IMR-90 (cell line): ENCODE measurements around the gene THSD7B. TPM values are rescaled to one million over a fixed set of nuclear protein-coding genes. Genes with fewer than 3 reads are reported as not detected.

Experiments
- ATAC-seq: fragments of 200-7000 bp; cut with Tn5 transposase; 2 replicates; pipeline ENCODE4 v1.9.1; 2020; ENCODE audit warnings: low read depth, mild to moderate bottlenecking, moderate library complexity
- BruUV-seq: library from RNA; stranded (reverse); fragments of 400-500 nt; replicated peaks from 2 replicates; lab custom pipeline; 2021; lab: Mats Ljungman, UMichigan
- CTCF ChIA-PET: fragments of 300-600 bp; formaldehyde crosslinking; extraction: SDS; loops from one replicate; lab custom pipeline; 2021; ENCODE audit warnings: antibody characterized with exemption; lab: Yijun Ruan, JAX
- POLR2A ChIA-PET: fragments of 300-600 bp; sonication (Branson Sonifier 250); formaldehyde crosslinking; loops from one replicate; lab custom pipeline; 2022; ENCODE audit warnings: antibody characterized with exemption; ENCODE audit not compliant: unreplicated experiment; lab: Charles Lee
- DNase-seq: peaks from one replicate; pipeline ENCODE4 v3.0.0; 2013
- H2AFZ ChIP-seq: replicated peaks from 2 replicates; pipeline ENCODE3; 2013; ENCODE audit warnings: low read length, mild to moderate bottlenecking; ENCODE audit not compliant: poor library complexity
- H2AK5ac ChIP-seq: 2 replicates; pipeline ENCODE4 v1.6.1; 2013; ENCODE audit warnings: low read depth, low read length, inconsistent platforms
- H2AK9ac ChIP-seq: replicated peaks from 2 replicates; pipeline ENCODE3; 2013; ENCODE audit warnings: mild to moderate bottlenecking, low read depth, low read length, moderate library complexity; ENCODE audit not compliant: poor library complexity
- H2BK120ac ChIP-seq: 2 replicates; pipeline ENCODE4 v1.6.1; 2013; ENCODE audit warnings: low read depth, low read length, inconsistent platforms
- H2BK15ac ChIP-seq: 3 replicates; pipeline ENCODE4 v1.6.1; 2013; ENCODE audit warnings: low read depth, low read length, inconsistent platforms
- H2BK20ac ChIP-seq: 2 replicates; pipeline ENCODE4 v1.6.1; 2013; ENCODE audit warnings: low read depth, mild to moderate bottlenecking, inconsistent platforms, low read length, moderate library complexity
- H2BK5ac ChIP-seq: 2 replicates; pipeline ENCODE4 v1.6.1; 2013; ENCODE audit warnings: mild to moderate bottlenecking, low read depth, low read length, inconsistent platforms; ENCODE audit not compliant: poor library complexity, severe bottlenecking
- H3K14ac ChIP-seq: replicated peaks from 2 replicates; pipeline ENCODE4 v1.6.1; 2013; ENCODE audit warnings: low read depth, low read length, inconsistent platforms
- H3K18ac ChIP-seq: 2 replicates; pipeline ENCODE4 v1.6.1; 2013; ENCODE audit warnings: low read depth, low read length, control low read depth
- H3K23ac ChIP-seq: 2 replicates; pipeline ENCODE4 v1.6.1; 2013; ENCODE audit warnings: low read depth, low read length, inconsistent platforms
- H3K27ac ChIP-seq: 2 replicates; pipeline ENCODE4 v1.5.1; 2013; ENCODE audit warnings: mild to moderate bottlenecking, control low read depth, low read length; ENCODE audit not compliant: insufficient read depth
- H3K27me3 ChIP-seq: 2 replicates; pipeline ENCODE4 v1.6.1; 2013; ENCODE audit warnings: low read length; ENCODE audit not compliant: control insufficient read depth, insufficient read depth
- H3K36me3 ChIP-seq: 2 replicates; pipeline ENCODE4 v1.6.1; 2013; ENCODE audit warnings: low read length, mixed read lengths; ENCODE audit not compliant: control insufficient read depth, insufficient read depth
- H3K4ac ChIP-seq: 2 replicates; pipeline ENCODE4 v1.6.1; 2013; ENCODE audit warnings: low read depth, low read length, inconsistent platforms
- H3K4me1 ChIP-seq: 2 replicates; pipeline ENCODE4 v1.6.1; 2013; ENCODE audit warnings: low read length, mixed read lengths; ENCODE audit not compliant: control insufficient read depth, insufficient read depth
- H3K4me2 ChIP-seq: 2 replicates; pipeline ENCODE4 v1.6.1; 2013; ENCODE audit warnings: low read depth, mild to moderate bottlenecking, control low read depth, low read length, moderate library complexity
- H3K4me3 ChIP-seq: 2 replicates; pipeline ENCODE4 v1.5.1; 2013; ENCODE audit warnings: low read depth, mild to moderate bottlenecking, control low read depth, low read length, moderate library complexity; ENCODE audit not compliant: insufficient read depth
- H3K56ac ChIP-seq: 2 replicates; pipeline ENCODE4 v1.6.1; 2013; ENCODE audit warnings: low read length, inconsistent platforms; ENCODE audit not compliant: insufficient read depth; ENCODE audit errors: extremely low read depth
- H3K79me1 ChIP-seq, 2 experiments: 2 replicates each; pipeline ENCODE4 v1.6.1; 2013; ENCODE audit warnings: low read length in 2 of 2, inconsistent platforms in 1 of 2, low read depth in 1 of 2
- H3K9ac ChIP-seq: 2 replicates; pipeline ENCODE4 v1.6.1; 2013; ENCODE audit warnings: low read depth, low read length, control low read depth
- H3K9me1 ChIP-seq: 2 replicates; pipeline ENCODE4 v1.6.1; 2013; ENCODE audit warnings: low read length, inconsistent platforms; ENCODE audit not compliant: insufficient read depth
- H3K9me3 ChIP-seq: 2 replicates; pipeline ENCODE4 v1.6.1; 2013; ENCODE audit warnings: low read length; ENCODE audit not compliant: control insufficient read depth, insufficient read depth
- H4K20me1 ChIP-seq: 2 replicates; pipeline ENCODE4 v1.6.1; 2013; ENCODE audit warnings: low read length, inconsistent platforms; ENCODE audit not compliant: insufficient read depth
- H4K5ac ChIP-seq: 2 replicates; pipeline ENCODE4 v1.6.1; 2013; ENCODE audit warnings: mild to moderate bottlenecking, low read depth, low read length, control low read depth
- H4K8ac ChIP-seq, 2 experiments: 2 replicates each; pipeline ENCODE4 v1.6.1; 2013; ENCODE audit warnings: low read depth in 2 of 2, low read length in 2 of 2, control low read depth in 1 of 2, inconsistent platforms in 1 of 2
- H4K91ac ChIP-seq: 2 replicates; pipeline ENCODE4 v1.6.1; 2013; ENCODE audit warnings: low read depth, low read length, inconsistent platforms; ENCODE audit not compliant: insufficient read depth
- FOS ChIP-seq: fragments of 150-350 bp; IDR thresholded peaks from 2 replicates; pipeline ENCODE4 v1.6.1; 2016; ENCODE audit warnings: low read depth, low read length
- MAFK ChIP-seq: IDR thresholded peaks from 2 replicates; pipeline ENCODE4 v1.6.1; 2012; ENCODE audit warnings: low read depth, low read length, improper control_type of control experiment
- MXI1 ChIP-seq: IDR thresholded peaks from 2 replicates; pipeline ENCODE4 v1.6.1; 2012; ENCODE audit warnings: low read depth, mild to moderate bottlenecking, low read length, moderate library complexity, borderline replicate concordance
- POLR2A ChIP-seq: IDR thresholded peaks from 2 replicates; pipeline ENCODE4 v1.6.1; 2012; ENCODE audit warnings: mild to moderate bottlenecking, low read depth, low read length
- SMC3 ChIP-seq: fragments of 150-350 bp; IDR thresholded peaks from 2 replicates; pipeline ENCODE4 v1.6.1; 2016; ENCODE audit warnings: low read depth, mild to moderate bottlenecking, antibody characterized with exemption, low read length, moderate library complexity
- WGBS, 2 experiments: methylation state at CpG; one replicate each; pipeline versions ENCODE4 v1.1.5 to v1.1.7; 2013; ENCODE audit warnings: missing lambda C conversion rate in 2 of 2; ENCODE audit not compliant: insufficient read length in 1 of 2; ENCODE audit errors: extremely low coverage in 2 of 2; 5-methylcytosine and 5-hydroxymethylcytosine counted together
- dilution Hi-C: fragments of 300-500 bp; cut with HindIII; formaldehyde crosslinking; loops from one replicate; pipeline ENCODE4 v1.14.3; 2018; ENCODE audit warnings: low sequenced_read_pairs; ENCODE audit not compliant: unreplicated experiment
- in situ Hi-C: fragments of 300-500 bp; cut with MboI; formaldehyde crosslinking; loops from 3 replicates; pipeline ENCODE4 v1.14.3; 2019; ENCODE audit warnings: low sequenced_read_pairs, inconsistent platforms, mixed read lengths
- intact Hi-C: fragments of 100-400 bp; cut with micrococcal nuclease; formaldehyde crosslinking; loops from 2 replicates; pipeline ENCODE4 v1.10.0; 2022
- microRNA-seq, 2 experiments: library from miRNA; stranded (forward) in 1 of 2; unstranded in 1 of 2; fragments of 10-50 nt in 1 of 2; fragments of <30 nt in 1 of 2; gene quantifications in 1 of 2; microRNA quantifications in 1 of 2; one replicate each; pipeline versions ENCODE3 to v1.1.0; 2013 to 2020; ENCODE audit not compliant: insufficient read depth in 1 of 2, insufficient read length in 1 of 2, unreplicated experiment in 1 of 2
- polyA plus RNA-seq, 3 experiments: library from polyadenylated mRNA; depleted of rRNA; stranded (reverse); fragments of >200 nt; gene quantifications; 2 replicates each; pipeline ENCODE4 v1.2.3, GENCODE V29; 2012; ENCODE audit warnings: low replicate concordance in 1 of 3
- small RNA-seq, 5 experiments: library from RNA; depleted of rRNA; stranded (forward); fragments of <200 nt; gene quantifications; one replicate each; pipeline ENCODE3, GENCODE V24; 2012
- total RNA-seq: library from RNA; depleted of rRNA; stranded (reverse); fragments of >200 nt; gene quantifications from 2 replicates; pipeline ENCODE4 v1.2.3, GENCODE V29; 2012
- TF ChIP-seq, protein P1 (sequence below): fragments of 150-350 bp; IDR thresholded peaks from 2 replicates; pipeline ENCODE4 v1.6.1; 2016; ENCODE audit warnings: low read depth, mild to moderate bottlenecking, low read length, moderate library complexity, borderline replicate concordance
- TF ChIP-seq, protein P2 (sequence below): fragments of 150-350 bp; IDR thresholded peaks from 2 replicates; pipeline ENCODE4 v1.6.1; 2017; ENCODE audit warnings: mild to moderate bottlenecking, antibody characterized with exemption, low read length, low read depth

The THSD7B gene
- total and polyA plus RNA-seq, 2 of the 4 experiments (the other 2 are of a cell fraction) = not detected

DNA sequence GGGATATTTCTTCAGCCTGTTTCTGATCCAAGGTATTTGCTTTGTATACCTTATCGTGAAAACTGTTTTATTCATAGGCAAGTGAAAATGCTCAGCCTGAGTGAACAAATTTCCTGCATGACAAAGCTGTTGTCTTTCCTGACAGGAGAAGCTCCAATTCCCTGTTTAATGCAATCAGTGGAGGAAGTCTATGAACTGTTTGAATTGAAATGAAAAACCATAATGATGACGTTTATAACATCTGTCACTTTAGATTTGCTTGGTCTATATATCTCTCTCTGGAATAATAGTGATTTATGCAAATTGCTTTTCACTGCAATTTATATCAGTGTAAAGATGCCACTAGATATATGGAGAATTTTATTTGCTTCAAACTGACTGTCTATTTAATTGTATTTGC lies 959.6 kb downstream of the THSD7B start:
- no peak overlapping the region for H3K9ac ChIP-seq
- peaks cover 3% of the 10 kb centered on the region; the same call in 1 of the 2 replicates for H3K9me3 ChIP-seq
- H3K56ac ChIP-seq = no peak overlapping the region
- H2BK5ac ChIP-seq = no peak overlapping the region
- no peak overlapping the region for H2BK20ac ChIP-seq
- no peaks in the 10 kb centered on the region for H3K4me1 ChIP-seq
- no peak overlapping the region for H4K91ac ChIP-seq
- no peak overlapping the region for H3K4me2 ChIP-seq
- no peak overlapping the region for H3K18ac ChIP-seq
- H3K9me1 ChIP-seq = no peaks in the 10 kb centered on the region
- TF ChIP-seq, protein P1, sequence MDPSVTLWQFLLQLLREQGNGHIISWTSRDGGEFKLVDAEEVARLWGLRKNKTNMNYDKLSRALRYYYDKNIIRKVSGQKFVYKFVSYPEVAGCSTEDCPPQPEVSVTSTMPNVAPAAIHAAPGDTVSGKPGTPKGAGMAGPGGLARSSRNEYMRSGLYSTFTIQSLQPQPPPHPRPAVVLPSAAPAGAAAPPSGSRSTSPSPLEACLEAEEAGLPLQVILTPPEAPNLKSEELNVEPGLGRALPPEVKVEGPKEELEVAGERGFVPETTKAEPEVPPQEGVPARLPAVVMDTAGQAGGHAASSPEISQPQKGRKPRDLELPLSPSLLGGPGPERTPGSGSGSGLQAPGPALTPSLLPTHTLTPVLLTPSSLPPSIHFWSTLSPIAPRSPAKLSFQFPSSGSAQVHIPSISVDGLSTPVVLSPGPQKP = no peak
- TF ChIP-seq MXI1 (no peak), SMC3 (no peak), FOS (no peak), POLR2A (no peak), MAFK (no peak)
- TF ChIP-seq, protein P2, sequence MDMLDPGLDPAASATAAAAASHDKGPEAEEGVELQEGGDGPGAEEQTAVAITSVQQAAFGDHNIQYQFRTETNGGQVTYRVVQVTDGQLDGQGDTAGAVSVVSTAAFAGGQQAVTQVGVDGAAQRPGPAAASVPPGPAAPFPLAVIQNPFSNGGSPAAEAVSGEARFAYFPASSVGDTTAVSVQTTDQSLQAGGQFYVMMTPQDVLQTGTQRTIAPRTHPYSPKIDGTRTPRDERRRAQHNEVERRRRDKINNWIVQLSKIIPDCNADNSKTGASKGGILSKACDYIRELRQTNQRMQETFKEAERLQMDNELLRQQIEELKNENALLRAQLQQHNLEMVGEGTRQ = no peak
- H3K27me3 ChIP-seq = no peaks in the 10 kb centered on the region
- dilution Hi-C loops (no loop called here), in situ Hi-C loops (no loop called here), intact Hi-C loops (no loop called here)
- DNase-seq = no peak
- H3K36me3 ChIP-seq = no peaks in the 10 kb centered on the region
- ChIA-PET POLR2A (no interaction called here), CTCF (no interaction called here)
- no peak overlapping the region for H4K8ac ChIP-seq
- H2AK9ac ChIP-seq = no peak overlapping the region
- no TSS peak for BruUV-seq
- H3K79me1 ChIP-seq = no peaks in the 10 kb centered on the region
- ATAC-seq = no peak
- no peak overlapping the region for H3K14ac ChIP-seq
- no peak overlapping the region for H4K5ac ChIP-seq
- WGBS, 2 experiments = no CpG with 5 or more reads among the region's 2 CpGs
- H4K20me1 ChIP-seq = no peaks in the 10 kb centered on the region
- H2AK5ac ChIP-seq = no peak overlapping the region
- H3K23ac ChIP-seq = no peak overlapping the region
- no peak overlapping the region for H3K4me3 ChIP-seq
- no peak overlapping the region for H2AFZ ChIP-seq
- H2BK120ac ChIP-seq = no peak overlapping the region
- no peak overlapping the region for H3K4ac ChIP-seq
- H3K27ac ChIP-seq = no peak overlapping the region
- no peak overlapping the region for H2BK15ac ChIP-seq

Small RNA genes within 50 kb of the gene (microRNA-seq; reads per million reads assigned to microRNA genes)
- gene RF00019 (ENCODE audit: insufficient read depth, insufficient read length) (not detected), gene RNA5SP105 (ENCODE audit: insufficient read depth, insufficient read length) (not detected)

Small RNA genes within 50 kb of the gene (small RNA-seq; reads per million reads assigned to genes)
- 0 reads per million in 5 experiments for gene RF00019
- 0 reads per million in 5 experiments for gene RNA5SP105
